ENCODE measurements around the gene C13orf46.

C13orf46 gene

GRCh38 chr13:113955235-113955634 is 18.6 kb downstream of the C13orf46 start:
- Histone ChIP-seq H3K9ac (ENCODE audit: insufficient read length, low read depth) (no peak overlapping the region), H3K4me1 (ENCODE audit: insufficient read depth, insufficient read length) (peaks cover 11% of the 10 kb centered on the region), H3K4me3 (ENCODE audit: insufficient read length, low read depth) (no peak overlapping the region), H3K36me3 (ENCODE audit: insufficient read depth, insufficient read length, low read length) (no peaks in the 10 kb centered on the region), H3K27me3 (ENCODE audit: insufficient read depth, insufficient read length) (peaks cover 8% of the 10 kb centered on the region), H3K9me3 (ENCODE audit: insufficient read depth, low read length) (peaks cover 40% of the 10 kb centered on the region)
- TF ChIP-seq ZNF274 (IDR thresholded peaks at IDR 0.05; ENCODE audit: low read depth, low read length) (no peak), YY1 (IDR thresholded peaks at IDR 0.05; ENCODE audit: insufficient read depth, insufficient read length) (no peak), SUZ12 (IDR thresholded peaks at IDR 0.05; ENCODE audit: extremely low read depth, insufficient read depth, insufficient read length) (no peak)
- DNase-seq (ENCODE audit: low read depth, low spot score) = no peak

- Histone ChIP-seq H3K9ac (ENCODE audit: insufficient read length, low read depth) (no peak overlapping the region), H3K36me3 (ENCODE audit: insufficient read depth, insufficient read length, low read length) (no peaks in the 10 kb centered on the region), H3K27me3 (ENCODE audit: insufficient read depth, insufficient read length) (peaks cover 8% of the 10 kb centered on the region), H3K4me3 (ENCODE audit: insufficient read length, low read depth) (no peak overlapping the region), H3K4me1 (ENCODE audit: insufficient read depth, insufficient read length) (peaks cover 11% of the 10 kb centered on the region), H3K9me3 (ENCODE audit: insufficient read depth, low read length) (peaks cover 31% of the 10 kb centered on the region)
- no peak for DNase-seq (ENCODE audit: low read depth, low spot score)
- TF ChIP-seq SUZ12 (IDR thresholded peaks at IDR 0.05; ENCODE audit: extremely low read depth, insufficient read depth, insufficient read length) (no peak), YY1 (IDR thresholded peaks at IDR 0.05; ENCODE audit: insufficient read depth, insufficient read length) (no peak), ZNF274 (IDR thresholded peaks at IDR 0.05; ENCODE audit: low read depth, low read length) (no peak)
Measured at GRCh38 chr13:113954046-113954835, 19.6 kb downstream of the C13orf46 start.

- peaks cover 25% of the 10 kb centered on the region for H3K9me3 ChIP-seq (ENCODE audit: insufficient read depth, low read length)
- no peak for DNase-seq (ENCODE audit: low read depth, low spot score)
- H3K27me3 ChIP-seq (ENCODE audit: insufficient read depth, insufficient read length) = peaks cover 8% of the 10 kb centered on the region
- no peak overlapping the region for H3K4me3 ChIP-seq (ENCODE audit: insufficient read length, low read depth)
- no peak overlapping the region for H3K9ac ChIP-seq (ENCODE audit: insufficient read length, low read depth)
- no peak for TF ChIP-seq YY1 (IDR thresholded peaks at IDR 0.05; ENCODE audit: insufficient read depth, insufficient read length)
- no peak for TF ChIP-seq ZNF274 (IDR thresholded peaks at IDR 0.05; ENCODE audit: low read depth, low read length)
- no peak for TF ChIP-seq SUZ12 (IDR thresholded peaks at IDR 0.05; ENCODE audit: extremely low read depth, insufficient read depth, insufficient read length)
- peaks cover 11% of the 10 kb centered on the region for H3K4me1 ChIP-seq (ENCODE audit: insufficient read depth, insufficient read length)
- H3K36me3 ChIP-seq (ENCODE audit: insufficient read depth, insufficient read length, low read length) = no peaks in the 10 kb centered on the region
Measured at GRCh38 chr13:113953561-113953960, 20.3 kb downstream of the C13orf46 start.

- no peak for DNase-seq (ENCODE audit: low read depth, low spot score)
- TF ChIP-seq YY1 (IDR thresholded peaks at IDR 0.05; ENCODE audit: insufficient read depth, insufficient read length) (no peak), SUZ12 (IDR thresholded peaks at IDR 0.05; ENCODE audit: extremely low read depth, insufficient read depth, insufficient read length) (no peak), ZNF274 (IDR thresholded peaks at IDR 0.05; ENCODE audit: low read depth, low read length) (no peak)
- peaks cover 8% of the 10 kb centered on the region for H3K27me3 ChIP-seq (ENCODE audit: insufficient read depth, insufficient read length)
- H3K36me3 ChIP-seq (ENCODE audit: insufficient read depth, insufficient read length, low read length) = no peaks in the 10 kb centered on the region
- peaks cover 19% of the 10 kb centered on the region for H3K9me3 ChIP-seq (ENCODE audit: insufficient read depth, low read length)
- no peak overlapping the region for H3K4me3 ChIP-seq (ENCODE audit: insufficient read length, low read depth)
- H3K9ac ChIP-seq (ENCODE audit: insufficient read length, low read depth) = no peak overlapping the region
- H3K4me1 ChIP-seq (ENCODE audit: insufficient read depth, insufficient read length) = peaks cover 11% of the 10 kb centered on the region
Measured at GRCh38 chr13:113952983-113953520, 20.8 kb downstream of the C13orf46 start.

- TF ChIP-seq YY1 (IDR thresholded peaks at IDR 0.05; ENCODE audit: insufficient read depth, insufficient read length) = no peak
- no peak for TF ChIP-seq SUZ12 (IDR thresholded peaks at IDR 0.05; ENCODE audit: extremely low read depth, insufficient read depth, insufficient read length)
- TF ChIP-seq ZNF274 (IDR thresholded peaks at IDR 0.05; ENCODE audit: low read depth, low read length) = no peak
- Histone ChIP-seq H3K36me3 (ENCODE audit: insufficient read depth, insufficient read length, low read length) (no peaks in the 10 kb centered on the region), H3K4me3 (ENCODE audit: insufficient read length, low read depth) (no peak overlapping the region), H3K9me3 (ENCODE audit: insufficient read depth, low read length) (peaks cover 13% of the 10 kb centered on the region; the same call in 1 of the 2 replicates), H3K4me1 (ENCODE audit: insufficient read depth, insufficient read length) (peaks cover 11% of the 10 kb centered on the region), H3K27me3 (ENCODE audit: insufficient read depth, insufficient read length) (peaks cover 8% of the 10 kb centered on the region), H3K9ac (ENCODE audit: insufficient read length, low read depth) (no peak overlapping the region)
- DNase-seq (ENCODE audit: low read depth, low spot score) = no peak
Measured at GRCh38 chr13:113952151-113952982, 21.5 kb downstream of the C13orf46 start.

- H3K4me3 ChIP-seq (ENCODE audit: insufficient read length, low read depth) = no peak overlapping the region
Measured at GRCh38 chr13:113951246-113951999, 22.5 kb downstream of the C13orf46 start.

More at GRCh38 chr13:113951246-113951999, 22.5 kb downstream of the C13orf46 start:
- Histone ChIP-seq H3K36me3 (ENCODE audit: insufficient read depth, insufficient read length, low read length) (no peaks in the 10 kb centered on the region), H3K4me1 (ENCODE audit: insufficient read depth, insufficient read length) (peaks cover 15% of the 10 kb centered on the region), H3K9ac (ENCODE audit: insufficient read length, low read depth) (no peak overlapping the region), H3K27me3 (ENCODE audit: insufficient read depth, insufficient read length) (peaks cover 8% of the 10 kb centered on the region), H3K9me3 (ENCODE audit: insufficient read depth, low read length) (peaks cover 9% of the 10 kb centered on the region; the same call in 1 of the 2 replicates)
- TF ChIP-seq YY1 (IDR thresholded peaks at IDR 0.05; ENCODE audit: insufficient read depth, insufficient read length) (no peak), ZNF274 (IDR thresholded peaks at IDR 0.05; ENCODE audit: low read depth, low read length) (no peak), SUZ12 (IDR thresholded peaks at IDR 0.05; ENCODE audit: extremely low read depth, insufficient read depth, insufficient read length) (no peak)
- DNase-seq (ENCODE audit: low read depth, low spot score) = peak; percentile 23
